ENCODE data around the gene NRG2.

Gene NRG2

GRCh38 chr5:139980765-139981164, 62.3 kb downstream of the NRG2 start:
- no peaks in the 10 kb centered on the region for H3K4me1 ChIP-seq (ENCODE audit: control insufficient read depth, insufficient read depth, low read length)
- no peak overlapping the region for H3K4me3 ChIP-seq (ENCODE audit: low read depth, low read length)
- H3K36me3 ChIP-seq (ENCODE audit: control insufficient read depth, insufficient read depth, low read length) = no peaks in the 10 kb centered on the region
- no peaks in the 10 kb centered on the region for H3K9me3 ChIP-seq (ENCODE audit: control insufficient read depth, insufficient read depth, low read length)
- peaks cover 4% of the 10 kb centered on the region for H3K27me3 ChIP-seq (ENCODE audit: control insufficient read depth, insufficient read depth, low read length)
- H3K9ac ChIP-seq (ENCODE audit: low read depth, low read length) = no peak overlapping the region

DNA sequence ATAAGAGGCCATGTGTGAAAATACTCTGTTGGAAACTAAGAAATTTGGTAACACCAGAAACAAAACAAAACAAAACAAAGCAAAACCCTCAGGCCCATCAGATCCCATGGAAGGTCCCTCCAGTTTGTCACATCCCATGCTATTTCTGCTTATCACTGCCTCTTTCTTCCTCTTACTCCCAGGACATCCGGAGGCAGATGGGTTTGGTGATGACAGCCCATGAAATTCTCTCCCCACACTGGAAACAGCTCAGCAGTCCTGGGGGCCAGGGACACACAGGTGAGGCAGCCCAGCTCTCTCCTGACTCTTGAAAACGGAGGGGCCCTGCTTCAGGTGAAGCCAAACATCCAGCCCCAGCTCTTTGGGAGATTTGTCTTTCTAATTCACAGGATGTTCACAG, 63.2 kb downstream of the NRG2 start:
- Histone ChIP-seq H3K4me1 (ENCODE audit: control insufficient read depth, insufficient read depth, low read length) (no peaks in the 10 kb centered on the region), H3K9ac (ENCODE audit: low read depth, low read length) (no peak overlapping the region), H3K9me3 (ENCODE audit: control insufficient read depth, insufficient read depth, low read length) (no peaks in the 10 kb centered on the region)

GRCh38 chr5:139979518-139979917, 63.6 kb downstream of the NRG2 start:
- Histone ChIP-seq H3K9me3 (ENCODE audit: control insufficient read depth, insufficient read depth, low read length) (no peaks in the 10 kb centered on the region), H3K27me3 (ENCODE audit: control insufficient read depth, insufficient read depth, low read length) (peaks cover 4% of the 10 kb centered on the region), H3K36me3 (ENCODE audit: control insufficient read depth, insufficient read depth, low read length) (no peaks in the 10 kb centered on the region), H3K4me1 (ENCODE audit: control insufficient read depth, insufficient read depth, low read length) (no peaks in the 10 kb centered on the region), H3K9ac (ENCODE audit: low read depth, low read length) (no peak overlapping the region), H3K4me3 (ENCODE audit: low read depth, low read length) (no peak overlapping the region)

More for the DNA sequence above, 63.2 kb downstream of the NRG2 start:
- Histone ChIP-seq H3K36me3 (ENCODE audit: control insufficient read depth, insufficient read depth, low read length) (no peaks in the 10 kb centered on the region), H3K27me3 (ENCODE audit: control insufficient read depth, insufficient read depth, low read length) (peaks cover 4% of the 10 kb centered on the region), H3K4me3 (ENCODE audit: low read depth, low read length) (no peak overlapping the region)

GRCh38 chr5:139976703-139977102, 66.4 kb downstream of the NRG2 start:
- peaks cover 4% of the 10 kb centered on the region for H3K27me3 ChIP-seq (ENCODE audit: control insufficient read depth, insufficient read depth, low read length)
- no peak overlapping the region for H3K4me3 ChIP-seq (ENCODE audit: low read depth, low read length)
- no peaks in the 10 kb centered on the region for H3K4me1 ChIP-seq (ENCODE audit: control insufficient read depth, insufficient read depth, low read length)
- H3K9me3 ChIP-seq (ENCODE audit: control insufficient read depth, insufficient read depth, low read length) = no peaks in the 10 kb centered on the region
- no peaks in the 10 kb centered on the region for H3K36me3 ChIP-seq (ENCODE audit: control insufficient read depth, insufficient read depth, low read length)
- no peak overlapping the region for H3K9ac ChIP-seq (ENCODE audit: low read depth, low read length)

GRCh38 chr5:139975942-139976341, 67.2 kb downstream of the NRG2 start:
- H3K4me3 ChIP-seq (ENCODE audit: low read depth, low read length) = no peak overlapping the region
- no peaks in the 10 kb centered on the region for H3K36me3 ChIP-seq (ENCODE audit: control insufficient read depth, insufficient read depth, low read length)
- H3K4me1 ChIP-seq (ENCODE audit: control insufficient read depth, insufficient read depth, low read length) = no peaks in the 10 kb centered on the region
- no peaks in the 10 kb centered on the region for H3K9me3 ChIP-seq (ENCODE audit: control insufficient read depth, insufficient read depth, low read length)
- no peak overlapping the region for H3K9ac ChIP-seq (ENCODE audit: low read depth, low read length)
- H3K27me3 ChIP-seq (ENCODE audit: control insufficient read depth, insufficient read depth, low read length) = peaks cover 6% of the 10 kb centered on the region

DNA sequence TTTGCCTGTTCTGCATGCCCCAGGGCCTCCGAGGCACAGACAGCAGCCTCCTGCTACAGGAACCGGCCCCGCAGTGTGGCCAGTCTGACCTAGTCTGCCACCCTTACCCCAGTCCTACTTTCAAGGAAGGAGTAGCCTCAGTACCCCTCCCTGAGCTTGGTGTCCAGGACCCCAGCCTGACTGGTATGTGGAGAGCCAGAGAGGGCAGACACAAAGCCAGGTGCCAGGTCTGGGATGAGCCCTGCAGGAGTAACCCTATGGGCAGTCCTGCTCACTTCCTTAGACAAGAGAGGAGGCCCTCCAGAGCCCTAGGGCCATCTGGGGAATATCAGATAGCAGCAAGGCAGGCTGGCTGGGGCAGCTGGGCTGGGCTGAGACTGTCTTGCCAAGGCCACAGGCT, 67.8 kb downstream of the NRG2 start:
- Histone ChIP-seq H3K9ac (ENCODE audit: low read depth, low read length) (no peak overlapping the region), H3K4me3 (ENCODE audit: low read depth, low read length) (no peak overlapping the region), H3K9me3 (ENCODE audit: control insufficient read depth, insufficient read depth, low read length) (no peaks in the 10 kb centered on the region), H3K36me3 (ENCODE audit: control insufficient read depth, insufficient read depth, low read length) (no peaks in the 10 kb centered on the region), H3K27me3 (ENCODE audit: control insufficient read depth, insufficient read depth, low read length) (peaks cover 9% of the 10 kb centered on the region), H3K4me1 (ENCODE audit: control insufficient read depth, insufficient read depth, low read length) (no peaks in the 10 kb centered on the region)

DNA sequence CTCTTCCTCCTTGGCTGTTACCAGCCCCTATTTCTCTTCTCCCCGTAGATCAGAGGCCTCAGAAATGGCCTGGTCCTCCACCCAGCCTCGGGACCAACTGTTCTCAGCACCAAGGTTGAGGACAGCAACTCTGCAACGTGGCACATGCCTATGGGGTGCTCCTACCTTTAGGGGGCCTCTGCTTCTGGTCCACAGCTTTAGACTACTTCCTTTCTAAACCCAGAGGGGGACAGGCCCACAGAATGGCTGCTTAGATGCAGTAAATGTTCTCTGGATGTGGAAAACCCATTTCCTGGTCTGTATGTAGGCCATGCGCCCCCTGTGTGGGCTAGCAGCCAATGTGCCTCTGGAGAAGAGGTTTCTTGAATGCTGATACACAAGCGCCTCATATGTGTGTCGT, 68.4 kb downstream of the NRG2 start:
- H3K4me1 ChIP-seq (ENCODE audit: control insufficient read depth, insufficient read depth, low read length) = no peaks in the 10 kb centered on the region
- H3K9me3 ChIP-seq (ENCODE audit: control insufficient read depth, insufficient read depth, low read length) = no peaks in the 10 kb centered on the region
- H3K36me3 ChIP-seq (ENCODE audit: control insufficient read depth, insufficient read depth, low read length) = no peaks in the 10 kb centered on the region
- no peak overlapping the region for H3K4me3 ChIP-seq (ENCODE audit: low read depth, low read length)
- peaks cover 11% of the 10 kb centered on the region for H3K27me3 ChIP-seq (ENCODE audit: control insufficient read depth, insufficient read depth, low read length)
- no peak overlapping the region for H3K9ac ChIP-seq (ENCODE audit: low read depth, low read length)

GRCh38 chr5:139971202-139971725, 71.8 kb downstream of the NRG2 start:
- H3K9ac ChIP-seq (ENCODE audit: low read depth, low read length) = no peak overlapping the region
- H3K9me3 ChIP-seq (ENCODE audit: control insufficient read depth, insufficient read depth, low read length) = no peaks in the 10 kb centered on the region
- no peak overlapping the region for H3K4me3 ChIP-seq (ENCODE audit: low read depth, low read length)
- H3K36me3 ChIP-seq (ENCODE audit: control insufficient read depth, insufficient read depth, low read length) = no peaks in the 10 kb centered on the region
- no peaks in the 10 kb centered on the region for H3K4me1 ChIP-seq (ENCODE audit: control insufficient read depth, insufficient read depth, low read length)
- H3K27me3 ChIP-seq (ENCODE audit: control insufficient read depth, insufficient read depth, low read length) = peaks cover 14% of the 10 kb centered on the region

GRCh38 chr5:139969318-139969717, 73.8 kb downstream of the NRG2 start:
- Histone ChIP-seq H3K9ac (ENCODE audit: low read depth, low read length) (no peak overlapping the region), H3K9me3 (ENCODE audit: control insufficient read depth, insufficient read depth, low read length) (no peaks in the 10 kb centered on the region), H3K27me3 (ENCODE audit: control insufficient read depth, insufficient read depth, low read length) (peaks cover 16% of the 10 kb centered on the region), H3K4me3 (ENCODE audit: low read depth, low read length) (no peak overlapping the region), H3K4me1 (ENCODE audit: control insufficient read depth, insufficient read depth, low read length) (no peaks in the 10 kb centered on the region), H3K36me3 (ENCODE audit: control insufficient read depth, insufficient read depth, low read length) (no peaks in the 10 kb centered on the region)

DNA sequence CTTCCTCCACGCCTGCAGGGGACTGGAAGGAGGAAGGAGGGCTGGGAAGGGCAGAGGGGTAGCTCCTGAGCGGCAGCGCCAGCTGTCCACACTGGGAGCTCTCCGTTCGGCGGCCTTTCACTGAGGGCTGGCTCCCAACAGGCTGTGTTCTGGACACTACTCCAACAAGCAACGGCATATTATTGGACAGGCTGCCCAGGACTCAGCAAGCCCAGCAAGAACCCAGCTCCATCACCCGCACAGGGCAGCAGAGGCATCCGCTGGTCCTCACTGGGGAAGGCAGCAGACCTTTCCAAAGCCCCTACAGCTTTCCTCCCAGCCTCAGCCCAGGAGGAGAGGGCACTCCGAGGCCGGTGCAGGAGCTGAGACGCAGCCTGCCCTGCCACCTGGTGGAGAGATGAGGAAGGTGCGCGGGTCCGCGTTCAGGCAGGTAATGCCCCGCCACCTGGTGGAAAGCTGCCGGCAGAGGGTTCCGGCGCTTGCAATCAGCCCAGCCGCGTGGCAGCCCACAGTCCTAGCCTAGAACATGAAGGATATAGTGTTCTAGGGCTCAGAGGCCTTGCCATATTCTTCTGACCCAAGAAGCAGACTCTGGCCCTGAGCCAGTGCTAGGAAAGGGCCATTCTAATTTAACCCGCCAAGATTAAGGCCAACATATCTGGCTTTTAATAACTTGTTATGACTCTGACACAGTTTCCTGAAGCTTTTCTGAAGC, 74.4 kb downstream of the NRG2 start:
- H3K4me1 ChIP-seq (ENCODE audit: control insufficient read depth, insufficient read depth, low read length) = no peaks in the 10 kb centered on the region
- no peaks in the 10 kb centered on the region for H3K9me3 ChIP-seq (ENCODE audit: control insufficient read depth, insufficient read depth, low read length)
- no peaks in the 10 kb centered on the region for H3K36me3 ChIP-seq (ENCODE audit: control insufficient read depth, insufficient read depth, low read length)
- H3K4me3 ChIP-seq (ENCODE audit: low read depth, low read length) = no peak overlapping the region
- no peak overlapping the region for H3K9ac ChIP-seq (ENCODE audit: low read depth, low read length)
- peaks cover 16% of the 10 kb centered on the region for H3K27me3 ChIP-seq (ENCODE audit: control insufficient read depth, insufficient read depth, low read length)

- no peaks in the 10 kb centered on the region for H3K36me3 ChIP-seq (ENCODE audit: control insufficient read depth, insufficient read depth, low read length)
- no peak overlapping the region for H3K4me3 ChIP-seq (ENCODE audit: low read depth, low read length)
- H3K9ac ChIP-seq (ENCODE audit: low read depth, low read length) = no peak overlapping the region
- no peaks in the 10 kb centered on the region for H3K9me3 ChIP-seq (ENCODE audit: control insufficient read depth, insufficient read depth, low read length)
- H3K27me3 ChIP-seq (ENCODE audit: control insufficient read depth, insufficient read depth, low read length) = peaks cover 20% of the 10 kb centered on the region
- no peaks in the 10 kb centered on the region for H3K4me1 ChIP-seq (ENCODE audit: control insufficient read depth, insufficient read depth, low read length)
Observed at GRCh38 chr5:139967353-139967752, 75.7 kb downstream of the NRG2 start.

GRCh38 chr5:139966856-139967255, 76.2 kb downstream of the NRG2 start:
- no peak overlapping the region for H3K4me3 ChIP-seq (ENCODE audit: low read depth, low read length)
- no peaks in the 10 kb centered on the region for H3K9me3 ChIP-seq (ENCODE audit: control insufficient read depth, insufficient read depth, low read length)
- H3K36me3 ChIP-seq (ENCODE audit: control insufficient read depth, insufficient read depth, low read length) = no peaks in the 10 kb centered on the region
- H3K4me1 ChIP-seq (ENCODE audit: control insufficient read depth, insufficient read depth, low read length) = no peaks in the 10 kb centered on the region
- peaks cover 20% of the 10 kb centered on the region for H3K27me3 ChIP-seq (ENCODE audit: control insufficient read depth, insufficient read depth, low read length)
- no peak overlapping the region for H3K9ac ChIP-seq (ENCODE audit: low read depth, low read length)
